ENCODE results near the gene PAX2.
A peak's percentile ranks its signal among the peaks of the same experiment; 100 is the strongest.

The PAX2 gene

GRCh38 chr10:100739517-100740368 lies 5.6 kb upstream of the PAX2 start:
- DNase-seq = no peak

GRCh38 chr10:100740476-100741377 lies 4.7 kb upstream of the PAX2 start:
- no peak for DNase-seq

GRCh38 chr10:100741378-100742075 lies 3.9 kb upstream of the PAX2 start:
- DNase-seq = no peak

- DNase-seq = no peak
These were observed 3.2 kb upstream of the PAX2 start for GRCh38 chr10:100742076-100742771.

GRCh38 chr10:100742936-100743335 lies 2.4 kb upstream of the PAX2 start:
- no peak for DNase-seq

GRCh38 chr10:100743626-100744135 lies 1.7 kb upstream of the PAX2 start:
- DNase-seq = peak; percentile 73 to 91 (median 86)

GRCh38 chr10:100744136-100744986 lies 1.0 kb upstream of the PAX2 start:
- DNase-seq = no peak

- DNase-seq = no peak
These were observed 751 bp downstream of the PAX2 start for GRCh38 chr10:100745882-100746783.

- no peak for DNase-seq
These were observed 1.5 kb downstream of the PAX2 start for GRCh38 chr10:100746784-100747455.

- no peak for DNase-seq
These were observed 2.3 kb downstream of the PAX2 start for GRCh38 chr10:100747456-100748230.

GRCh38 chr10:100748231-100749058 lies 3.1 kb downstream of the PAX2 start:
- DNase-seq = no peak

GRCh38 chr10:100749059-100749308 lies 3.6 kb downstream of the PAX2 start:
- DNase-seq = no peak

GRCh38 chr10:100749309-100750217 lies 4.2 kb downstream of the PAX2 start:
- DNase-seq = no peak

- DNase-seq = no peak
These were observed 5.2 kb downstream of the PAX2 start for GRCh38 chr10:100750291-100751210.

- DNase-seq = no peak
These were observed 6.0 kb downstream of the PAX2 start for GRCh38 chr10:100751211-100751933.
